Measurements from ENCODE around the gene PPP2R1B.

DNA sequence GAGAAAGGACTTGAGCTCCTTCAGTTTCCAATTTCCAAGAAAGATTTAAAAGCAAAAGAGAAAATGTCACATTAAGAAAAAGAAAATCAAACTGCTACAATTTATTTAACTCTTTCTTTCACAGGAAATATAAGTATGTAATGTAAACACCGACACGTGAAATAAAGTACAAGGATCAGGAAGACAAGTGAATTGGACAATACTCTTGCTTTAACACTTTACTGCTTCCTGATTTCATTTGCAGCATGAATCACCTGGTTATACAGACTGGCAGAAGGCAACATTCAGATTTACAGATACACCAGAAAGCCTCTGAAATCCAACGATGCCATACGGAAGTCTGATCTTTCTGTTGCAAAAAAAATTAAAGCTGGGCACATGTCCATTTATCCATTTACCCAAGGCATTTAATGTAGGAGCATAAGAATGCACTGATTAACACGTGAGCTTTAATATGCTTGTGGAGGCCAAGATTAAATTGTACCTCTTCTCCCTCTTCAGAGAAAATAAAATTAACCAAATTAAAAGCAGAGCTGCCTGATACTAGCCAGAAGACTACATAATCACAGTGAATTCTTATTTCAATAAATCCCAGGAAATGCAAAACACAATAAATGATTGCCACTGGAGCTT is 16.0 kb upstream of the PPP2R1B start:
- TF ChIP-seq, protein P1, sequence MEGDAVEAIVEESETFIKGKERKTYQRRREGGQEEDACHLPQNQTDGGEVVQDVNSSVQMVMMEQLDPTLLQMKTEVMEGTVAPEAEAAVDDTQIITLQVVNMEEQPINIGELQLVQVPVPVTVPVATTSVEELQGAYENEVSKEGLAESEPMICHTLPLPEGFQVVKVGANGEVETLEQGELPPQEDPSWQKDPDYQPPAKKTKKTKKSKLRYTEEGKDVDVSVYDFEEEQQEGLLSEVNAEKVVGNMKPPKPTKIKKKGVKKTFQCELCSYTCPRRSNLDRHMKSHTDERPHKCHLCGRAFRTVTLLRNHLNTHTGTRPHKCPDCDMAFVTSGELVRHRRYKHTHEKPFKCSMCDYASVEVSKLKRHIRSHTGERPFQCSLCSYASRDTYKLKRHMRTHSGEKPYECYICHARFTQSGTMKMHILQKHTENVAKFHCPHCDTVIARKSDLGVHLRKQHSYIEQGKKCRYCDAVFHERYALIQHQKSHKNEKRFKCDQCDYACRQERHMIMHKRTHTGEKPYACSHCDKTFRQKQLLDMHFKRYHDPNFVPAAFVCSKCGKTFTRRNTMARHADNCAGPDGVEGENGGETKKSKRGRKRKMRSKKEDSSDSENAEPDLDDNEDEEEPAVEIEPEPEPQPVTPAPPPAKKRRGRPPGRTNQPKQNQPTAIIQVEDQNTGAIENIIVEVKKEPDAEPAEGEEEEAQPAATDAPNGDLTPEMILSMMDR (IDR thresholded peaks at IDR 0.05): no peak
- TF ChIP-seq POLR2AphosphoS5 (IDR thresholded peaks at IDR 0.05; ENCODE audit: insufficient read depth in 1 of 2, low read depth in 1 of 2) (no peak), POLR2A (IDR thresholded peaks at IDR 0.05) (no peak)
